Measurements from ENCODE around the gene MGAT4D. TPM values are rescaled to one million over a fixed set of nuclear protein-coding genes. Genes with fewer than 3 reads are reported as not detected.
"Not testable (repeated sequence)": the region's sequence is repeated elsewhere in the genome, so short reads cannot be mapped to it uniquely, and the experiment has no call there.

Gene MGAT4D
- not detected for total RNA-seq

- ChIA-PET POLR2A (no interaction called here), CTCF (interaction anchor here (1.0 kb wide), 1 partner anchor 138 kb away, joined by 4 read pairs; no protein-coding TSS in a partner anchor)
Observed at GRCh38 chr4:140497747-140498636, at the start of gene MGAT4D. Gene MGAT4D (minus strand): TSS chr4:140498293. CDS start chr4:140498222, 71 bp downstream.

- ChIA-PET CTCF (no interaction called here), POLR2A (no interaction called here)
Observed at GRCh38 chr4:140533951-140534480, 35.9 kb upstream of the MGAT4D start.

- ChIA-PET CTCF (no interaction called here), POLR2A (no interaction called here)
Observed at GRCh38 chr4:140529434-140529833, 31.3 kb upstream of the MGAT4D start.

DNA sequence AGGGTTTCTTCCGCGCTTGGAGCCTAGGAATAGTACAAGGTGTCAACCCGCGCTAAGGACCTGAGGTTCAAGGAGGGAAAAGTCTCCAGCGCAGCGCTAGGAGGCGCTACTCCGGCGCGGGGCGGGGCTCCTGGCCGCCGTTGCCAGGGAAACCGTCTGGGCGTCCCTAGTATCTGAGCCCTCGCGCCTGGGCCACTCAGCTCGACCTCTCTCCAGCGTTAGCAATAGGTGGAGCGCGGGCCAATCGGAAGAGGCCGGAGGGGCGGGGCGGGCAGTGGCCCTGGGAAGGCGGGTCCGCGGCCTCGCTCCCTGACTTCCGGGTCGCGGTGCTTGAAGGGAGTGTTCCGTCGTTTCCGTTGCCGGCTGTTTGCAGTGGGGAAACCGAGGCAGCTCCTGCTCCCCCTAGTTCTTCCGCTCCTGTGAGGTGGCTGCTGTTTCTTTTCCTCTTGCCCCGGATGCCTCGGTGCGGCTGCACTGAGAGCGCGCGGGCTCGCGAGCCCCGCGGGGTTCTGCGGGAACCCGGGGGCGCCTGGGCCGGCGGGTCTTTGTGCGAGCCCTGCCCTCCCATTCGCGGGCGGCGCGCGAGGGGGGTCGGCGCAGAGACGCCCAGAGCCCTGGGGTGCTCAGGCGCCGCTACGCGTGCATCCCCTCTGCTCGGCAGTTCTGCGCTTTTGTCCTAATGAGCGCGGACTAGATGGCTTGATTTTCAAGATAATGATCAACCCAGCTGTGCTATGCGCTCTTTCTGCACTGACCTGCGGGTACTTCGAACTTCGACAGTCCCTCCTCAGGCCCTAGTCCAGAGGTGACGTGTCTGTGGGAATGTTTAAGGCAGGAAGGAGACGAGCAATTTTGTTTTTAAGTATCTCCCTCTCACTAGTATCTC lies 26.0 kb upstream of the MGAT4D start, which contains the start of gene ELMOD2:
Gene ELMOD2 (plus strand): TSS at position 312 of the 886 bp plus-strand sequence. CDS start 1,261 bp downstream, outside the sequence.
- ChIA-PET POLR2A (interaction anchor here (0.6 to 1.6 kb wide), 2 partner anchors 151 to 568 kb away, joined by 3 to 6 read pairs; partner anchors contain the start of gene SCOC), CTCF (interaction anchor here (0.6 to 1.2 kb wide), 8 partner anchors 9 to 1346 kb away, joined by 3 to 4 read pairs (median 3); partner anchors contain the start of genes ELF2 and SCOC)

- ChIA-PET POLR2A (interaction anchor here (0.6 to 1.6 kb wide), 2 partner anchors 150 to 568 kb away, joined by 3 to 6 read pairs; partner anchors contain the start of gene SCOC), CTCF (interaction anchor here (0.6 to 1.0 kb wide), 4 partner anchors 38 to 1346 kb away, joined by 3 read pairs; partner anchors contain the start of gene ELF2)
Observed at GRCh38 chr4:140523370-140523856, 25.3 kb upstream of the MGAT4D start.

- ChIA-PET CTCF (no interaction called here), POLR2A (no interaction called here)
Observed at GRCh38 chr4:140515423-140515822, 17.3 kb upstream of the MGAT4D start.

DNA sequence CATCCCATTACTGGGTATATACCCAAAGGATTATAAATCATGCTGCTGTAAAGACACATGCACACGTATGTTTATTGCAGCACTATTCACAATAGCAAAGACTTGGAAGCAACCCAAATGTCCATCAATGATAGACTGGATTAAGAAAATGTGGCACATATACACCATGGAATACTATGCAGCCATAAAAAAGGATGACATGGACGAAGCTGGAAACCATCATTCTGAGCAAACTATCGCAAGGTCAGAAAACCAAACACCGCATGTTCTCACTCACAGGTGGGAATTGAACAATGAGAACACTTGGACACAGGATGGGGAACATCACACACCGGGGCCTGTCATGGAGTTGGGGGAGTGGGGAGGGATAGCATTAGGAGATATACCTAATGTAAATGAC lies 15.7 kb upstream of the MGAT4D start:
- CTCF ChIA-PET, POLR2A ChIA-PET: not testable (repeated sequence)

GRCh38 chr4:140504261-140504660 lies 6.2 kb upstream of the MGAT4D start:
- ChIA-PET POLR2A (no interaction called here), CTCF (no interaction called here)

DNA sequence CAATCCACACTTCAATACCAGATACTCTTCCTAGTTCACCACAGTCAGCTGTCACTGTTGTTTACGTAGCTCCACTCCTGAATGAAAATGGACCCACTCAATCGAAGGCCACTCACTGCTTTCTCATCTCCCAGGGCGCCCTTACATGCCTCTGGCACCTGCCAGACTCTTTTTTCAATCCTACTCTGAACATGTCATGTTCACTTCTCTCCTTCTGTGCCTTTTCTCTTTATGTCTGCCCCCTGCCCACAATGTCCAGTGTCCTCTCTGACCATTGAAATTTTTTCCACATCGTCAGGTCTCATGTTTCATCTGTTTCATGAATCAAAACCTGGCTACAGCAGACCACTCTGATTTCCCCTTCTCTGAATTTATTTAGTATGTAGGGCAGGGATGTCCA lies 1.3 kb upstream of the MGAT4D start:
- CTCF ChIA-PET: no interaction called here
- POLR2A ChIA-PET: no interaction called here

DNA sequence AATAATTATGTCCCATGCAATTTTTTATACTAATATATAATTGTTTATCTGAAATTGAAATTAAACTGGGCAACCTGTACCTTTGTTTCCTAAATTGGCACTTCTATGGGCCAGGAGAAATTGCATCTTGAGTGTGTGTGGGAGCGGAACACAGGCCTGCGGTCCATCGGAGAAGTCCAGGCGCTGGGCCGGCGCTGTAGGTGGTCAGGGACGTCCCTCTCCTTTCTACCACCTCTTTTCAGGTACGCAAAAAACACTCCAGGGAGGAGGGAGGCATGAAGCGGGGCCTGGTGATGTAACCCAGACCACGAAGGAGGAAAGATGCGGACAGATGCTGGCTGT lies 717 bp downstream of the MGAT4D start:
- ChIA-PET CTCF (no interaction called here), POLR2A (no interaction called here)

DNA sequence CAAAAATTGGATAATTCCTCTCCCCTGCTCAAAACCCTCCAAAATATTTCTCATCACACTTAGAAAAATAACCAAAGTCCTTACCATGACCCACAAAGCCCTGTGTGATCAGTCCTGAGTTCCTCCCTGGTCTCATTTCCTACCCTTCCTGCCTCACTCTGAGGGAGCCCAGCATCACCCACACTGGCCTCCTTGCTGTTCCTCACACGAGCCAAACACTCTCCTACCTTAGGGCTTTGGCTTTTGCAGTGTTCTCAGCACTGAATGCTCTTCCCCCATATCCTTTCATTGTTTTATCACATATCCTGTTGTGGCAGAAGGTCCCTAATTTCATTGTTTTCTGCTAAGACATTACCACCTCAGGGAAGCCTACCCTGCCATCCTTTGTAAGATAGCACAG lies 12.2 kb downstream of the MGAT4D start:
- CTCF ChIA-PET: no interaction called here
- POLR2A ChIA-PET: no interaction called here

- CTCF ChIA-PET: no interaction called here
Observed at GRCh38 chr4:140483445-140483844, 14.6 kb downstream of the MGAT4D start.

DNA sequence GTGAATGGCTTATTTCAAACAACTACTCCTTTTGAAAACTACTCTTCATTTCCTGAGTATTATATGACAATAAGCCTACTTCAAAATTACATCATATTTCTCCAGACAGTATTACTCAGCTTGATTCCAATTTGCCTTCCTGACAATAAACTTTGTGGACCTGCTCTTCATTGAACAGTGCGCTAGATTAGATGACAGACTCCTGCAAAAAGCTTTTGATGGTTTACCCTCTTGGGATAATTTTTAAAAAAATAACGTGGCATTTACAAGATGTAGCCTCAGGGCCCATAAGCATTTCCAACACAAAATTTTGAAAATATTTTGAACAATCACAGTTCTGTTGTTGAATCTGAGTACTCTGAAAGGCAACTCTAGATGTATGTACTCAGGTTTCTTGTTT lies 25.9 kb downstream of the MGAT4D start:
- ChIA-PET POLR2A (no interaction called here), CTCF (interaction anchor here (1.1 kb wide), 1 partner anchor 112 kb away, joined by 3 read pairs; no protein-coding TSS in a partner anchor)

More at GRCh38 chr4:140483445-140483844, 14.6 kb downstream of the MGAT4D start:
- POLR2A ChIA-PET: no interaction called here

GRCh38 chr4:140469791-140470733 lies 28.0 kb downstream of the MGAT4D start:
- ChIA-PET CTCF (no interaction called here), POLR2A (no interaction called here)

DNA sequence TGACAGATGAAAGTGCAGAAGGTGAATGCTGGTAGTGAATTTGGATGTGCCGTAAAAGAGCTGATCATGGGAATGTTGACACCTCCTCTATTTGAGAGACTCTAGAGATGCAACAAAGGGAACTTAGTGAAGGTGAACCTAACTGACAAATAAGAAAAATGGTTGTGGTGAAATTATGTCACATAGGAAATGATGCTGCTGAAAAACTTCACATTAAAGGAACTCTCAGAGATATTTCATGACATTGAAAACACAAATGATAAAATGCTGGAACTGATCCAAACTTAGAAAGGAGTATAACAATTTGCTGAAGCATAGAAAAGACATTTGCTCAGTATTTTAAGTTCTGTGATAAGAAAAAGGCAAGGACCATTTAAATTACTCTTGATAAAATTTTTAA lies 31.9 kb downstream of the MGAT4D start:
- ChIA-PET CTCF (no interaction called here), POLR2A (no interaction called here)

- POLR2A ChIA-PET: no interaction called here
- CTCF ChIA-PET: no interaction called here
Observed at GRCh38 chr4:140463614-140464013, 34.5 kb downstream of the MGAT4D start.

DNA sequence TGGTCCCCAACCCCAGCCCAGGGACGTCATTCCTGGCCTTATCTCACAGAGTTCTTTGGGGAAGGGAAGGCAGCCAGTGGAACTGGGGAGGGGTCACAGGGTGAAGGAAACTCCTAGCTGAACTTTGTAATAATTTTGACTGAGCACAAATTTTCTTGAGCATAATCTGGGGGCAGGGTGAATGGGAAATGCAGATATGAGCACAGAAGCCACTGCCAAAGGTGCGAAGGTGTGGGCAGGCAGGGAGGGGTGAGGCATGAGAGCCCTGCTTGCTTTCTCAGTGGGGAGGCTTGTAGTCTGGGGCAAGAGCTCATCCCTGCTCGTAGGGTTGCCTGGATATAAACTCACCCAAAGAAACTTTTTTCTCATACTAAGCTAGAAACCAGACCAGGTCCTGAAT lies 34.9 kb downstream of the MGAT4D start:
- ChIA-PET CTCF (no interaction called here), POLR2A (no interaction called here)

GRCh38 chr4:140450352-140450751 lies 47.7 kb downstream of the MGAT4D start:
- CTCF ChIA-PET: no interaction called here

GRCh38 chr4:140448830-140449229 lies 49.3 kb downstream of the MGAT4D start:
- CTCF ChIA-PET: no interaction called here
- POLR2A ChIA-PET: no interaction called here

More at GRCh38 chr4:140450352-140450751, 47.7 kb downstream of the MGAT4D start:
- POLR2A ChIA-PET: no interaction called here

Data from activated CD8-positive, alpha-beta memory T cell treated with anti-CD3 and anti-CD28 coated beads for 36 hours (primary cell).